Mesenteric fat pad (tissue), 1 donor: Measurements from ENCODE around the gene GABRD. TPM values are rescaled to one million over a fixed set of nuclear protein-coding genes. Genes with fewer than 3 reads are reported as not detected.

Source experiments
- DNase-seq: peaks from one replicate; pipeline ENCODE4 v3.0.0-alpha.2; 2020; ENCODE audit warnings: low spot score
- total RNA-seq: library from RNA; stranded (reverse); fragmentation: NEBNext Ultra II Directional; extraction: Animal tissue kit (Norgen Biotek cat#: 25700); gene quantifications from one replicate; pipeline ENCODE4 v1.2.1, GENCODE V29; 2021
- donor health status: DM: yes; HTN: yes; CAD: no.

Gene GABRD
- total RNA-seq, 1 donor from 2014 or later = not detected

DNA sequence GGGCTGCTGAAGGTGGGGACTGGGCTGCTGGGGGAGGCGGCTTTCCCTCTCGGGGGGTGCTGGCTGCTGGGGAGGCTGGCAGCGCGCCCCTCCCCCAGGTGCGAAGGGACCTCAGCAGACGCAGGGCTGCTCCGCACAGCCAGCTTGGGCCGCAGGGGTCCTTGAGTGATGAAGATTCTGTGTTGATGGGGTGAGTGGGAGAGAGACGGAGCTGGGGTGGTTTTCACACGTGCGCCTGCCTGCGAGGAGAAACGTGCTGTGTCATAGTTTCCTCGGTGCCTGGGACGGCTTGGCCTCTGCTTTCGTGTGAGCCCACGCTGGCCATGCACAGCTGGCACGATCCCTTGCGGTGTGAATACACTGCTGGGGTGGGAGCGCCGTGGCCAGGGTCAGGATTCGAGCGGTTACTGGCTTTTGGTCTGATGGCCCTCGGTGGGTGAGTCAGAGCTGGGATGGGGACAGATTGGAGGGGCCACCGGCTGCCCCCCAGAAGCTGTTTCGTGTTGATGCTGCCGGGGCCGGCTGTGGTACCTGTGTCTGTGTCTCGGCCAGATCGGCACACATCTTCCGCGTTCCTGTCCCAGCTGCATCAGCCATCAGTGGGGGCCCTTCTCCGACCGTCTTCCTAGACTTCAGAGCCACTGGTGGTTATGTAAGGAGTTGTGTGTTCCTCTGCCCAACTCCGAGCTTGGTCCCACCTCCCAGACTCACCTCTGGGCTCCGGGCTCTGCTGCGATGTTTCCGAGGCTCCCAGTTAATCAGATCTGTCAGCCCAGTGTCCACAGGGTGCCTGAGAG lies 56.0 kb downstream of the GABRD start:
- no peak for DNase-seq

DNA sequence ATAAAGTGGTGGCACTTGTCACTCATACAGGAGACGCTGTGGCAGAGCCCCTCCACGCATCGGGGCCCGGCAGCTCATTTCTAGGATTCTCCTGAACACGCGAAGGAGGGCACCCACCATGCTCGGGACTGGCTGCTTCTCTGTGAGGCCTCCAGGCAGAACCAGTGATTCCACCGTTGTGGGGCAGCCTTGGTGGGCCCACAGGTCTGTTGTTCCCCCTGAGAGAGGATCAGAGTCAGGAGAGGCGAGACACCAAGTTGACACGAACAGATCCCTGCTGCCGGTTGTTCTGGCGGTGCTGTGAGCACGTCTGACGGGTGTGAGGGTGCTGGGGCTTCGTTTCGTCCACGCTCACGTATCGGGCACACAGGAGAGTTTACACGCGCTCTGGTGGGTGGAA lies 57.7 kb downstream of the GABRD start:
- DNase-seq = no peak

GRCh38 chr1:2078170-2078569 lies 59.0 kb downstream of the GABRD start:
- no peak for DNase-seq

- no peak for DNase-seq
Observed at GRCh38 chr1:2079396-2080085, 60.4 kb downstream of the GABRD start.

DNA sequence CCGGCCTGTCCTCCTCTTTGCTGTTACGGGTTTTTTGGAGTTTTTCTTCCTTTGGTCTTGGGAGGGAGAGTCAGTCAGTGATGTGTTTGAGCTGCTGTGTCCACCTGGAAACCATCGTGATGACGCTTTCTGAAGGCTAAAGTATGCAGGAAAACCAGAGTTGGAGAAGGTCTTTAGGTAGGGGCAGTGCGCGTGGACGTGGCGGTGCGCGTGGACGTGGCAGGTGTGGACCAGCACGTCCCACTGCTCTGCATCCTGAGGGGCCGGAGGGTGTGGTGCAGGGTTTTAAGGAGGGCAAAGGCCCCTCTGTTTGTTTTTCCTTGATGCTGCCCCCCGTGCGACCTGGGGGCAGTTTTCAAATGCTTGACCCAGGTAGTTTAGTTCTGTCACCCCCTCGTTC lies 61.0 kb downstream of the GABRD start:
- DNase-seq = no peak

Other genes with a start within 250 kb of the GABRD start
- 165 TPM for gene NADK, start 240.9 kb upstream of the GABRD start, total RNA-seq
- 318 TPM for gene GNB1, start 128.3 kb upstream of the GABRD start, total RNA-seq
- 0.26 TPM for gene CALML6, start 104.1 kb upstream of the GABRD start, total RNA-seq
- 1.5 TPM for gene TMEM52, start 100.1 kb upstream of the GABRD start, total RNA-seq
- gene CFAP74, start 15.6 kb upstream of the GABRD start, total RNA-seq = not detected
- gene PRKCZ, start 31.1 kb downstream of the GABRD start, total RNA-seq = 1.4 TPM
- gene FAAP20, start 175.4 kb downstream of the GABRD start, total RNA-seq = 42.6 TPM
- gene SKI, start 209.0 kb downstream of the GABRD start, total RNA-seq = 101 TPM